AG09319 (cell line): ENCODE results near the gene FNDC3B.
A peak's percentile ranks its signal among the peaks of the same experiment; 100 is the strongest.
"Not testable (repeated sequence)": the region's sequence is repeated elsewhere in the genome, so short reads cannot be mapped to it uniquely, and the experiment has no call there.

Source experiments
- DNase-seq: peaks from one replicate; pipeline ENCODE4 v3.0.0-alpha.2; 2010; ENCODE audit warnings: low read depth; ENCODE audit errors: extremely low read depth
- CTCF ChIP-seq: IDR thresholded peaks from 2 replicates; pipeline ENCODE4 v1.5.1; 2011; ENCODE audit warnings: low read depth, mild to moderate bottlenecking, inconsistent platforms, low read length, moderate library complexity

FNDC3B gene

GRCh38 chr3:172039436-172040077 is at the start of gene FNDC3B:
Gene FNDC3B, plus strand, starts transcription at chr3:172039578. Its CDS starts 72,902 bp downstream, at chr3:172112480.
- TF ChIP-seq CTCF, result no peak
- DNase-seq, result peak; percentile 90

GRCh38 chr3:171990239-171990638 is 49.1 kb upstream of the FNDC3B start:
- DNase-seq, result not testable (repeated sequence)

GRCh38 chr3:171991166-171991565 is 48.2 kb upstream of the FNDC3B start:
- no peak for DNase-seq
- TF ChIP-seq CTCF, result no peak

- peak; percentile 81 for DNase-seq
- no peak for TF ChIP-seq CTCF
These were observed 44.5 kb upstream of the FNDC3B start for GRCh38 chr3:171994646-171995428.

GRCh38 chr3:171995486-171995885 is 43.9 kb upstream of the FNDC3B start:
- DNase-seq, result no peak
- no peak for TF ChIP-seq CTCF

- no peak for DNase-seq
- no peak for TF ChIP-seq CTCF
These were observed 43.1 kb upstream of the FNDC3B start for GRCh38 chr3:171996178-171996817.

- DNase-seq, result not testable (repeated sequence)
These were observed 40.6 kb upstream of the FNDC3B start for GRCh38 chr3:171998731-171999130.

- not testable (repeated sequence) for DNase-seq
These were observed 37.8 kb upstream of the FNDC3B start for GRCh38 chr3:172001616-172002015.
